NCI-H128 (cell line): ENCODE results near the gene PTDSS2.
"Not testable (repeated sequence)": the region's sequence is repeated elsewhere in the genome, so short reads cannot be mapped to it uniquely, and the experiment has no call there.

Experiments
- DNase-seq: peaks from one replicate; lab custom pipeline; 2025; ENCODE audit not compliant: unreplicated experiment; lab: John Stamatoyannopoulos, UW

PTDSS2 gene

DNA sequence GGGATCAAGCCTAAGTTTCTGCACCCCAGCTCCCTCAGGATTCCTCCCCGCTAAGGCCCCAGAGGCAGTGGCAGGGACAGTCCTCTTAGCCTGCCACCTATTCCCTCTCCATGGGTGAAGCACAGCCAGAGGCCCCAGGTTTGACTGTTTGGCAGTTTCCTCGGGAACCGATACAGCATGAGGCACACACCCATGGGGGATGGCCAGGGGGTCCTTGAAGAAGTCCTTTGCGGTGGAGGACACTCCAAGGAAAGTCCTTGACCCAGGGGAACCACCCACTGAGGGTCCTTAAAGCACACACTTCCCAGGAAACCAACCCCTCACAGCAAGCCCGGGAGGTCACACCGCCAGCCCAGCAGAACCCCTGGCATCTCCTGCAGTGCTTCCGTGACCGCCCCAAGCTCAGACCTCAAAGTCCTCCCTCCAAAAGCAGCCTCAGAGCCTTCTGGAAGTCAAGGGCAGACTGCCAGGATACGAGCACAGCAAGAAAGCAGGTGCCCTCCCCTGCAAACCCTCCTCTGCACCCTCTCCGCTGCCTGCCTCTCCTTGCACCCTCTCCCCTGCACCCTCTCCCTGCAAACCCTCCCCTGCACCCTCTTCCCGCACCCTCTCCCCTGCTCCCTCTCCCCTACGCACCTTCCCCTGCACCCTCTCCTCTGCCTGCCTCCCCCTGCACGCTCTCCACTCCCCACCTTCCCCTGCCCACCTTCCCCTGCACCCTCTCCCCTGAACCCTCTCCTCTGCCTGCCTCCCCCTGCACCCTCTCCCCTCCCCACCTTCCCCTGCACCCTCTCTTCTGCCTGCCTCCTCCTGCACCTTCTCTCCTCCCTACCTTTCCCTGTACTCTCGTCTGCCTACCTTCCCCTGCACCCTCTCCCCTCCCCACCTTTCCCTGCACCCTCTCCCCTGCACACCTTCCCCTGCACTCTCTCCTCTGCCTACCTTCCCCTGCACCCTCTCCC lies 36.7 kb upstream of the PTDSS2 start:
- no peak for DNase-seq

GRCh38 chr11:414318-414857 lies 35.7 kb upstream of the PTDSS2 start:
- no peak for DNase-seq

DNA sequence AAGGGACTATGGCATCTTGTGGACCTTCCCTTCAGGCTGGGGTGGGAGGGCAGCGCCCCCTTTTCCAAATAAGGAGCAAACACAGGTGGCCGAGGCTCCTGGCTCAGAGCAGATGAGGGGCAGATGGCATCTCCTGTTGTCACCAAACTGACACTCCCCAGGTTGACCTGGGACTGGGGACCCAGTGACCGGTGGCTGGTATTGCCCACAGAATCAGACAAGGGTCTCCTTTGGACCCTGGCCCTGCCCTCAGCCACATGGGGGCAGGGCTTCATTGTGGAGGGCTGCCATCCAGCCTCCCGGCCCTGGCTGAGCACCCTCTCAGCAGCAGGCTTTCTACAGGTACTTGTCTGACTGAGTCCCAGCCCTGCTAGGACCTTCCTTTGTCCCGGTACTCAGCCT lies 34.4 kb upstream of the PTDSS2 start:
- DNase-seq: no peak

DNA sequence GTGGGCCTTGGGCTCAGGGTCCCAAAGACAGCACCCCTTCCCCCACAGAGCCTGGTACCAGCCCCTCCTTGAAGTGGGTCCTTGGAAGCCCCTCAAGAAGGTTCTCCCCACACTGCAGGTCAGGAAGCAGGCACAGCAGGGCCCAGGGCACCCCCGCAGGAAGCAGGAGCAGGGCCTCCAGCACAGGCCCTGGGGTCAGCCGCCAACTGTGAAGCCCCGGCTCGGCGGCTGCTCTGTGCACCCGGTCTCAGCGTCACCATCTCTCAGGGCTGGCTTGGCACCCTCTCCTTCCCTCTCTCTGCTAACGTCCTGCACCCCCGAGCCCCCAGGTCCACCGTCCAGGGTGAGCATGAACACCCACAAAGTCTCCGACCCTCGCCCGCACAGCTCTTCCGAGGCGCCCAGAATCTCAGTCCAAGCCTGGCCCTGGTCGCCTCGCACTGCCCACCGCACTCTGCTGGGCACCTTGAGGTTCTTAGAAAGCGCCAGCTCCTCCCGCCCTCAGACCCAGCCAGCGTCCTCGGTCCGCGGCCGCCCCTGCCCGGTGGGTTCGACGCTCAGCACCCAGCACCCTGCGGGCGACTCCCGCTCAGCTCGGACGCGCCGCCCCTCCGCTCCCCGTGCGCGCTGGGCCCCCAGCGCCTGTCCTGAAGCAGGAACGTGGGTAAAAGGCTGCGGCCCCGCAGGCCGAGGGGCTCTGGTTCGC lies 33.9 kb upstream of the PTDSS2 start:
- DNase-seq: no peak

- peak; percentile 39 for DNase-seq
These were observed 33.1 kb upstream of the PTDSS2 start for GRCh38 chr11:416757-417621.

DNA sequence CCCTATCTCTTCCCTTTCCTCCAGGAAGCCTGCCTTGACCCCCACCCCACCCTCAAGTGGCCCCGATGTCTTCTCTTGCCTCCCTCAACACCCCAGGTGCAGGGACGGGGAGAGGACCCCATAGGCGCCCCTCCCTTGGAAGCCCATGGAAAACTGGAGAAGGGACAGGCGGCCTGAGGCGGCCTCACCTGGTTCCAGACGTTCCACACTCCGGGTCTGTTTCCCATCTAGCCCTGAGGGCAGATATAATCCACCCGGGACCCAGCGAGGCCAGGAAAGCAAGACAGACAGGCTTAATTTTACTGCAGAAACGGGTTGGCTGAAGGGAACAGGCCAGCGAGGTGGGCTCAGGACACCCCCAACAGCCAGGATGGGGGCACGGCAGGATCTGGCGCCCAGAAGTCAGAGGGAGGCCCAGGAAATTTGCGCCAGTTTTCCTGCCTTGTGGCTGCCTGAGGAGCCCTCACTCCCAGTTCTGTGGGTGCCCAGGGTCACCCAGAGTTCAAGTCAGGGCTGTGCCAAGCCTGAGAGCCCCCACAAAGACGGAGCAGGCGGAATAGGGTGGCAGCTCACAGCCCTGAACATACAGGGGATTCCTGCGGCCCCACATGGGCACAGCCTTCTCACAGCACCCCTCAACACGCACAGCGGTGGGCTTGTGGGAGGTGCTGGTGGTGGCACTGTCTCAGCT lies 32.3 kb upstream of the PTDSS2 start:
- no peak for DNase-seq

DNA sequence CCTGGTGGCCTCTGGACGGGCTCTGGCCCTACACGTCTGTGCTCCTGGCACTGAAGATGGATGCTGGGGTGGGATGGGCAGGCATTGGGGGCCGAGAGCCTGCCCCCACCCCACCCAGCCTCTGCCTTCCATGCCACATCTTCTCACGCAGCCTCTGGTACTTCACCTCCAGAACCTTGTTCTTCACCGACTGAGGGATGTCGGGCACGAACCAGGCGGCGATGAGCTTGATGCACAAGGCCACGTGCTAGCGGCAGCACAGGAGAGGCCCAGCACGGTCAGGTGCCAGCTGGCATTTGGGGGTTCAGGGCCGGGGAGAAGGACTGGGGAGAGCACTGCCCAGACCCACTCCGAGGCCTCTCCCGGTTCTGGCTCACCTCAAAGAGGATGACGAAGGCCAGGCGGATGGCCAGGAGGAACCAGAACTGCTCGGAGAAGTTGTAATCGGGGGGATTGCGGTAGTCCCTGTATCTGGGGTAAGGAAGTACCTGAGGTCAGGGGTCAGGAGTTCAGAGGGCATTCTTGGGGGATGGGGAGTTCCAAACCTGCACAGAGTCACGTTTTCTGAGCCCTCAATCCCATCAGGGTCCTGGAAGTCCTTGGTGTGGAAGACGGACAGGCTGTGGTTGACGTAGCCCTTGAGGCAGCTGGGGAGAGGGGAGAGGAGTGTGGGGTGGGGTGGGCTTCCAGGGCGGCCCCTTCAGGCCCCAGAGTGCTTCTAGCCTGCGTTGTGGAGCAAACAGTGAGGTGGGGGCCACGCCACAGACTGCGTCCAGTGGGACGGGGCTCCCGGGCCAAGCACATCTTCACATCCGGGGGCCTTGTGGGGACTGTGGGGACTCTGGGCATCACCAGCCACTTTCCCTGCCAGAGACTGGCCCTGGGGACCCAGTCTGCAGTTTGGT lies 31.5 kb upstream of the PTDSS2 start:
- DNase-seq: no peak

DNA sequence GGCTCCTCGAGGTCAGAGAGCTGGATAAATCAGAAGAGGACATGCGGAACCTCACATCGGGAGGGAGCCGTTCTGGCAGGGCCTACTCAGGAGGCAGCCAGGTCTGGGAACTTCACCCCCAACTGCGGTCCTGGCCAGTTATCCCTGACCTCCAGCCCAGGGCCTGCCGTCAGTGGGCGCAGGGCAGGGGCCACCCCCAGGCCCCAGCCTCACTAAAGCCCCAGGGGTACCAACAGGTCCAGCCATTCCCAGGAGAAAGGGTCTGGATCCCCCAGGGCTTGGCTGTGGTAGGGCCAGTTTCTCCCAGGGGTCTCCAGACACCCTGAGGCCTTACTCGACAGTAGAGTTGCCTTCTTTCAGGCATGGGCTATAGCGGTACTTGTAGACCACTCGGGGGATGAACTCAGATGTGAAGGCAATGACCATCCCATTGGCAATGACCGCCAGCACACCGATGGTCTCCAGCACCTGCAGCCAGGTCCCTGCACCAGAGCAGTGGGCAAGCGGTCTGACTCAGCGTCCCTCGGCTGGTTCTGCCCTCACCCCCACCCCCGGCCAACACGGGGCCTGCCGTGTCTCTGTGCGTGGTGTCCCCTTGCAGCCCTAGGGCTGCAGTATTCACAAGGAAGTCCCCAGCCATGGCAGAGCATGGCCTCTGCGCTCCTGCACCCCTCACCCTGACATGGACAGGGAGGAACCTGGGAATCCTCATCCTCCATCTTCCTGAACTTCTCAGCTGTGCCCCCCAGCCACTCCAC lies 30.7 kb upstream of the PTDSS2 start:
- no peak for DNase-seq

DNA sequence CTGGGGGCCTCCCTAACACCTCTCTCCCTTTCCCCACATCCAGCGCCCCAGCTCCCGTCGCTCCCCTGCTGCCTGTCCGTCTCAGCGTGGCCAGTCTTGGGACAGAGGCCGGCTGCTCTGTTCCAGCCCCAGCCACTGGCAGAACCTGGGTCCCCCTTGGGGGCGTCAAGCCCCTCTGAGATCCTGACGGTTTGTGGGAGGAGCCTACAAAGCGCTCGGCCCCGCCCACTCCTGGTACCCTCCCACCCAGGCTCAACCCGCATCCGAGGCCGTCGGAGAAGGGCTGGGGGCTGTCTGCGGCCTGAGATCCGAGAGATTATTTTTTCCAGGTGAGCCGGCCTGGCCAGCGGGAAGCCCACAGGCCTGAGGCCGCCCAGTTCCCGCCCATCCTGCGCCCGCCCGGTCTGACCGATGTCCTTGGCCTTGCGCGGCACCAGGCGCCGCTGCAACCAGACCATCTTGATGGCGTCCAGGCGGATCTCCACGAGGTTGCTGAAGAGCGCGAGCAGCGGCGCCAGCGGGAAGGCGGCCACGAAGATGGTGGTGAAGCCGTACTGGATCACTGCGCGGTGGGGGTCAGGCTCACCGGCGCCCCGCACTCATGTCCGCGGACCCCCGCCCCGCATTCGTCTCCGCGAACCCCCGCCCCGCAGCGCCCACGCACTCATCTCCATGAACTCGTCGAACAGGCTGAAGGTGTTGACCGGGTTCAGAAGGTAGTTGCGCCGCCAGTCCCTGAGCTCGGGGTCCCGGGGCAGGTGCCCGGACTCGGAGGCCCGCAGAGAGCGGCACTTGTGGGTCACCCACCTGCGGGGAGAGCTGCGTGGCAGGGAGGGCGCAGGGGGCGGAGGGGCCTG lies 29.8 kb upstream of the PTDSS2 start:
- DNase-seq: no peak

- DNase-seq: no peak
These were observed 29.2 kb upstream of the PTDSS2 start for GRCh38 chr11:420911-421321.

DNA sequence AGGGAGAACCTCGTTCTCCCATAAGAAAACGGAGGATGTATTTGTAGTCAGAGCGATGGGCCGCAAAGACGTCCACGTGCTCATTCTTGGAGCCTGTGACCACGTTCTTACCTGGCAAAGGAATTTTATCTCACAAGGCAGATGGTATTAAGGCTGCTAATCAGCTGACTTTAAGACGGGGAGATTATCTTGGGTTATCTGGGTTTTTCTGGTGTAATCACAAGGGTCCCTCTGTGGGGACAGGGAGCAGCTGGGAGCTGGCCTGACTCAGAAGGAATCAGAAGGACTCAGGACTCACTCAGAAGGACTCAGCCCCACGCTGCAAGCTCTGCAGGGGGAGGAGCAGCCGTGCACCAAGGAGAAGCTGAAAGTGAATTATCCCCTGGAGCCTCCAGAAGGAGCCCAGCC lies 27.8 kb upstream of the PTDSS2 start:
- no peak for DNase-seq

GRCh38 chr11:424232-424631 lies 25.8 kb upstream of the PTDSS2 start:
- no peak for DNase-seq

DNA sequence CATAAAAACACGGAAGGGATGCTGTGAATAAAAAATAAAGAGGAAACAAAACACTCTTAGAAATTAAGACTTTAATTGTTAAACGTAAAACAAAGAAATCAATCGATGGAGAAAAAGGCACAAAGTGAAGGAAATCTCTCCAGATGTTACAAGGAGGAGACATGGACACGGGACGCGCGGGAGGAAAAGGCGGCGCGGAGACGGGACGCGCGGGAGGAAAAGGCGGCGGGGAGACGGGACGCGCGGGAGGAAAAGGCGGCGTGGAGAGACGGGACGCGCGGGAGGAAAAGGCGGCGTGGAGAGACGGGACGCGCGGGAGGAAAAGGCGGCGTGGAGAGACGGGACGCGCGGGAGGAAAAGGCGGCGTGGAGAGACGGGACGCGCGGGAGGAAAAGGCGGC lies 25.3 kb upstream of the PTDSS2 start:
- DNase-seq: not testable (repeated sequence)

- DNase-seq: no peak
These were observed 24.8 kb upstream of the PTDSS2 start for GRCh38 chr11:425301-425700.

DNA sequence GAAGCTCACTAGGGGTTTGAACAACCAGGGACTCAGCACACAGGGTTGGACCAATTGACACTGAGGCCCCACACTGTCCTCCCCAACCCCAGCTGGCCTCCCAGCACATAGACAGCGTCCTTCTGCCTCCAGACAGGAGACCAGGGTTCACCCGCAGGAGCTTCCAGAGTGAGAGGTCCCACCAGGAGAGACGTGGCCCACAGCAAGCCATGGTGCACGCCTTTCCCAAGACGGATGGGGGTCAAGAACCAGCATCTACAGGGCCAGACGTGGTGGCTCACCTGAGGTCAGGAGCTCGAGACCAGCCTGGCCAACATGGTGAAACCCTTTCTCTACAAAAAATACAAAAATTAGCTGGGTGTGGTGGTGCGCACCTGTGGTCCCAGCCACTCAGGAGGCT lies 23.2 kb upstream of the PTDSS2 start:
- no peak for DNase-seq

DNA sequence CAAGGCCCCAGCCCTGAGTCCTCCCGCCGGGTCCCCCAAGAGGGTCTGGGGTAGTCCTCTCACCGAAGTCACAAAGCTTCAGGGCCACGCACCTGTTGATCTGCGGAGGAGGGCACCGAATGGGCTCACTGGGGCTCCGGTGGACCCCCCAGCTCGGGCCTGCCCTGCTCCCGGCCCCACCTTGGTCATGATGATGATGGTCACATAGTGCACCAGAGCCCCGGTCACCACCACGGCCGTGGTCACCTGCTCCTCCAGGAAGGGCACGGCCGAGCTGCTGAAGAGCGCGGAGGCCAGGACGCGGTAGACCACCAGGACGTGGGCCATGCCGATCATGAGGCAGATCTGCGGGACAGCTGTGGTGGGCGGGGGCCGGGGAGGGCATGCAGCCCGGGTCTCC lies 21.8 kb upstream of the PTDSS2 start:
- DNase-seq: no peak

DNA sequence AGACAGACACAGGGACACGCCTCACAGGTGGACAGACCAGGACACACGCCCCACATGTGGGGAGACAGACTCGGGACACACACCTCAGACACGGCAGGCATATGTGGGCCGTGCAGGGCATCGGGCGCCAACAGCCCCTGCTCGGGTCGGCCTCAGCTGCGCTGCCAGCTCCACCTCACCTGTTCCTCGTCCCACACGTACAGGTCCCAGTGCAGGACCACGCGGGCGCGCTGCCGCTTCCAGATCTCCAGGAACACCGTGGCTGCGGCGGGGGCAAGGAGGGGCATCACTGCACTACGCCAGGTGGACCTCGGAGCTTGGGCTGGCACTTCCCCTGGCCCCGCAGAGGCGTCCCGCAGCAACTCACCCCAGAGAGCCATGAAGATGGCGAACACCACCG lies 20.7 kb upstream of the PTDSS2 start:
- DNase-seq: no peak

DNA sequence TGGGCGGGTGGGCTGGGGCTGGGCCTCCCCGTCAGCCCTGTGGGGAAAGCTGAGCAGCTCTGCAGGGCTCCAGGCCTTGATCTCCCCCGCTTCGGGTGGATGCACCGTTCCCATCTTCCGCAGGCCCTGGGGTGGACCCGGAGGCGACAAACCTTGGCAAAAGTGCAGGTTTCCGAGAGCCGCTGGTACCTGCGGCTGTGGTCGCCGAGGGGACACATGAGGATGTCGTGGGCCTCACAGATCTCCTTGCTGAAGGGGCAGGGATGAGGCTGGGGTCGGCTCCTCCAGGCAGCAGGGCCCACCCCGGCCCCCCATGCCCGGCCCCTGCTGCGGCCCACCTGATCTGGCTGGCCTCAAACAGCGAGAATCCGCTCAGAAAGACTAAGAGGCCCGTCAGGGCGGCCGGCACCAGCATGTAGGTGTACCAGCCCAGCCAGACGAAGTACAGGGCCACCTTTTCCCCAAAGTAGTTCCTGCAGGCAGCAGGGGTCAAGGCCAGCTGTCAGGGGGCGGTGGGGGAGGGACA lies 20.1 kb upstream of the PTDSS2 start:
- DNase-seq: no peak
